GM12878 (cell line): Measurements from ENCODE around the gene FLNC. TPM values are rescaled to one million over a fixed set of nuclear protein-coding genes. Genes with fewer than 3 reads are reported as not detected.

ENCODE experiments used
- EED ChIP-seq: sonication (generic); IDR thresholded peaks from 2 replicates; pipeline ENCODE4 v1.6.1; 2016; ENCODE audit warnings: antibody characterized with exemption, low read depth
- EGR1 ChIP-seq, 2 experiments: IDR thresholded peaks; 1 replicate in 1 of 2; 2 replicates in 1 of 2; pipeline ENCODE4 v1.6.1; 2011 to 2012; ENCODE audit warnings: low read depth in 2 of 2, low read length in 2 of 2, borderline replicate concordance in 1 of 2, mild to moderate bottlenecking in 1 of 2, moderate library complexity in 1 of 2
- FOXM1 ChIP-seq: IDR thresholded peaks from 2 replicates; pipeline ENCODE4 v1.6.1; 2012; ENCODE audit warnings: low read depth, mild to moderate bottlenecking, inconsistent platforms, low read length, moderate library complexity
- MXI1 ChIP-seq: fragments of 150-350 bp; IDR thresholded peaks from 2 replicates; pipeline ENCODE4 v1.6.1; 2011; ENCODE audit warnings: low read depth, mild to moderate bottlenecking, inconsistent platforms, low read length, improper control_type of control experiment
- NFIC ChIP-seq: IDR thresholded peaks from 2 replicates; pipeline ENCODE4 v1.6.1; 2012; ENCODE audit warnings: low read depth, mild to moderate bottlenecking, inconsistent platforms, low read length, moderate library complexity
- ZNF217 ChIP-seq: fragments of 450-650 bp; IDR thresholded peaks from 2 replicates; pipeline ENCODE4 v1.6.1; 2017; ENCODE audit warnings: antibody characterized with exemption, mild to moderate bottlenecking
- ZNF274 ChIP-seq: IDR thresholded peaks from one replicate; pipeline ENCODE4 v1.8.0; 2011; ENCODE audit not compliant: insufficient read length, insufficient read depth
- polyA plus RNA-seq, 11 experiments: library from polyadenylated mRNA; depleted of rRNA in 4 of 11; unstranded in 6 of 11; stranded (reverse) in 5 of 11; fragments of >200 nt; fragmentation: Nextera tagmentation in 4 of 11; fragmentation: Illumina TruSeq in 1 of 11; extraction: Ambion mirVana in 4 of 11; extraction: Trizol in 1 of 11; gene quantifications; 1 replicate in 1 of 11; 2 replicates in 10 of 11; pipeline versions ENCODE4 v1.2.1 to v1.2.3, GENCODE V29; 2011 to 2016; ENCODE audit warnings: inconsistent platforms in 2 of 11, missing spikeins in 2 of 11, low read depth in 1 of 11
- total RNA-seq, 4 experiments: library from RNA; depleted of rRNA in 3 of 4; stranded (reverse); fragments of >200 nt in 3 of 4; fragmentation: Illumina TruSeq in 1 of 4; extraction: Trizol in 1 of 4; gene quantifications; 2 replicates each; pipeline versions ENCODE4 v1.2.1 to v1.2.3, GENCODE V29; 2013 to 2021
- TF ChIP-seq, protein P1 (sequence below): fragments of 450-650 bp; IDR thresholded peaks from 2 replicates; pipeline ENCODE4 v1.6.1; 2017; ENCODE audit warnings: mild to moderate bottlenecking, moderate library complexity
- TF ChIP-seq, protein P2 (sequence below): fragments of 450-650 bp; IDR thresholded peaks from 2 replicates; pipeline ENCODE4 v1.6.1; 2018; ENCODE audit warnings: borderline replicate concordance, mild to moderate bottlenecking; ENCODE audit not compliant: partially characterized antibody
- TF ChIP-seq, protein P3 (sequence below): fragments of 450-650 bp; IDR thresholded peaks from 2 replicates; pipeline ENCODE4 v1.6.1; 2017; ENCODE audit warnings: mild to moderate bottlenecking

Gene FLNC
- total and polyA plus RNA-seq, 10 of the 15 experiments (the other 5 are each of a cell fraction or from before 2014, with no cell fraction given): 0.01 to 0.21 (median 0.06) TPM; not detected in 3

DNA sequence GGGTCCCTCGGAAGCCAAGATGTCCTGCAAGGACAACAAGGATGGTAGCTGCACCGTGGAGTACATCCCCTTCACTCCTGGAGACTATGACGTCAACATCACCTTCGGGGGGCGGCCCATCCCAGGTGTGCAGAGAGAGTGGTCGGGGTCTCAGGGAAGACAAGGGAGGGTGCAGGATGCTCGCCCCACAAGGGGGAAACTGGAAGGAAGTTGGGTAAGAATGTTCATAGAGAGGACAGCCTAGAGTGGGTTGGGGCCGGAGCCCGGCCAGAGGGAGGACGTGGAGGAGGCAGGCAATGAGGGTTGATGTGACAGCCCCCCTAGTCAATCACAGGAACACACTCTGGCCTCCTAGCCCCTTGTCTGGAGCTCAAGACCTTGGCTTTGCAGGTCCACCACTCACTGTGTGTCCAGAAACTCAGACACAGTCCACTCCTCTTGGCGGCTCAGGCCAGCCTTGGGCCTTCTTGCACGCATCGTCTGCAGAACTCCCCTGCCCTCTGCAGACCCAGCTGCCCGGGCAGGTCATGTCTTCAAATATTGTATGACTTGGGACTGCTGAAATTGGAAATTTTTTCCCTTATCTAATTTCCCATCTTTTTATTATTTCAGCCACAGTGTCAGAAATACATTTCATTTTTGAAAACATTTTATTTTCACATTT is 16.7 kb downstream of the FLNC start (continued):
- TF ChIP-seq, protein P1, sequence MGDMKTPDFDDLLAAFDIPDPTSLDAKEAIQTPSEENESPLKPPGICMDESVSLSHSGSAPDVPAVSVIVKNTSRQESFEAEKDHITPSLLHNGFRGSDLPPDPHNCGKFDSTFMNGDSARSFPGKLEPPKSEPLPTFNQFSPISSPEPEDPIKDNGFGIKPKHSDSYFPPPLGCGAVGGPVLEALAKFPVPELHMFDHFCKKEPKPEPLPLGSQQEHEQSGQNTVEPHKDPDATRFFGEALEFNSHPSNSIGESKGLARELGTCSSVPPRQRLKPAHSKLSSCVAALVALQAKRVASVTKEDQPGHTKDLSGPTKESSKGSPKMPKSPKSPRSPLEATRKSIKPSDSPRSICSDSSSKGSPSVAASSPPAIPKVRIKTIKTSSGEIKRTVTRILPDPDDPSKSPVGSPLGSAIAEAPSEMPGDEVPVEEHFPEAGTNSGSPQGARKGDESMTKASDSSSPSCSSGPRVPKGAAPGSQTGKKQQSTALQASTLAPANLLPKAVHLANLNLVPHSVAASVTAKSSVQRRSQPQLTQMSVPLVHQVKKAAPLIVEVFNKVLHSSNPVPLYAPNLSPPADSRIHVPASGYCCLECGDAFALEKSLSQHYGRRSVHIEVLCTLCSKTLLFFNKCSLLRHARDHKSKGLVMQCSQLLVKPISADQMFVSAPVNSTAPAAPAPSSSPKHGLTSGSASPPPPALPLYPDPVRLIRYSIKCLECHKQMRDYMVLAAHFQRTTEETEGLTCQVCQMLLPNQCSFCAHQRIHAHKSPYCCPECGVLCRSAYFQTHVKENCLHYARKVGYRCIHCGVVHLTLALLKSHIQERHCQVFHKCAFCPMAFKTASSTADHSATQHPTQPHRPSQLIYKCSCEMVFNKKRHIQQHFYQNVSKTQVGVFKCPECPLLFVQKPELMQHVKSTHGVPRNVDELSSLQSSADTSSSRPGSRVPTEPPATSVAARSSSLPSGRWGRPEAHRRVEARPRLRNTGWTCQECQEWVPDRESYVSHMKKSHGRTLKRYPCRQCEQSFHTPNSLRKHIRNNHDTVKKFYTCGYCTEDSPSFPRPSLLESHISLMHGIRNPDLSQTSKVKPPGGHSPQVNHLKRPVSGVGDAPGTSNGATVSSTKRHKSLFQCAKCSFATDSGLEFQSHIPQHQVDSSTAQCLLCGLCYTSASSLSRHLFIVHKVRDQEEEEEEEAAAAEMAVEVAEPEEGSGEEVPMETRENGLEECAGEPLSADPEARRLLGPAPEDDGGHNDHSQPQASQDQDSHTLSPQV: no peak
- TF ChIP-seq ZNF274 (no peak), NFIC (no peak), MXI1 (no peak), EGR1 (IDR thresholded peaks at IDR 0.05; ENCODE audit: borderline replicate concordance in 1 of 2, low read depth in 2 of 2, low read length in 2 of 2) (no peak), ZNF217 (no peak), EED (no peak), FOXM1 (no peak)
- TF ChIP-seq, protein P2, sequence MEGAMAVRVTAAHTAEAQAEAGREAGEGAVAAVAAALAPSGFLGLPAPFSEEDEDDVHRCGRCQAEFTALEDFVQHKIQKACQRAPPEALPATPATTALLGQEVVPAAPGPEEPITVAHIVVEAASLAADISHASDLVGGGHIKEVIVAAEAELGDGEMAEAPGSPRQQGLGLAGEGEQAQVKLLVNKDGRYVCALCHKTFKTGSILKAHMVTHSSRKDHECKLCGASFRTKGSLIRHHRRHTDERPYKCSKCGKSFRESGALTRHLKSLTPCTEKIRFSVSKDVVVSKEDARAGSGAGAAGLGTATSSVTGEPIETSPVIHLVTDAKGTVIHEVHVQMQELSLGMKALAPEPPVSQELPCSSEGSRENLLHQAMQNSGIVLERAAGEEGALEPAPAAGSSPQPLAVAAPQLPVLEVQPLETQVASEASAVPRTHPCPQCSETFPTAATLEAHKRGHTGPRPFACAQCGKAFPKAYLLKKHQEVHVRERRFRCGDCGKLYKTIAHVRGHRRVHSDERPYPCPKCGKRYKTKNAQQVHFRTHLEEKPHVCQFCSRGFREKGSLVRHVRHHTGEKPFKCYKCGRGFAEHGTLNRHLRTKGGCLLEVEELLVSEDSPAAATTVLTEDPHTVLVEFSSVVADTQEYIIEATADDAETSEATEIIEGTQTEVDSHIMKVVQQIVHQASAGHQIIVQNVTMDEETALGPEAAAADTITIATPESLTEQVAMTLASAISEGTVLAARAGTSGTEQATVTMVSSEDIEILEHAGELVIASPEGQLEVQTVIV: no peak
- TF ChIP-seq, protein P3, sequence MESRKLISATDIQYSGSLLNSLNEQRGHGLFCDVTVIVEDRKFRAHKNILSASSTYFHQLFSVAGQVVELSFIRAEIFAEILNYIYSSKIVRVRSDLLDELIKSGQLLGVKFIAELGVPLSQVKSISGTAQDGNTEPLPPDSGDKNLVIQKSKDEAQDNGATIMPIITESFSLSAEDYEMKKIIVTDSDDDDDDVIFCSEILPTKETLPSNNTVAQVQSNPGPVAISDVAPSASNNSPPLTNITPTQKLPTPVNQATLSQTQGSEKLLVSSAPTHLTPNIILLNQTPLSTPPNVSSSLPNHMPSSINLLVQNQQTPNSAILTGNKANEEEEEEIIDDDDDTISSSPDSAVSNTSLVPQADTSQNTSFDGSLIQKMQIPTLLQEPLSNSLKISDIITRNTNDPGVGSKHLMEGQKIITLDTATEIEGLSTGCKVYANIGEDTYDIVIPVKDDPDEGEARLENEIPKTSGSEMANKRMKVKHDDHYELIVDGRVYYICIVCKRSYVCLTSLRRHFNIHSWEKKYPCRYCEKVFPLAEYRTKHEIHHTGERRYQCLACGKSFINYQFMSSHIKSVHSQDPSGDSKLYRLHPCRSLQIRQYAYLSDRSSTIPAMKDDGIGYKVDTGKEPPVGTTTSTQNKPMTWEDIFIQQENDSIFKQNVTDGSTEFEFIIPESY: no peak
